ENCODE measurements around the gene EXOSC6.
"Not testable (repeated sequence)": the region's sequence is repeated elsewhere in the genome, so short reads cannot be mapped to it uniquely, and the experiment has no call there.

The EXOSC6 gene

DNA sequence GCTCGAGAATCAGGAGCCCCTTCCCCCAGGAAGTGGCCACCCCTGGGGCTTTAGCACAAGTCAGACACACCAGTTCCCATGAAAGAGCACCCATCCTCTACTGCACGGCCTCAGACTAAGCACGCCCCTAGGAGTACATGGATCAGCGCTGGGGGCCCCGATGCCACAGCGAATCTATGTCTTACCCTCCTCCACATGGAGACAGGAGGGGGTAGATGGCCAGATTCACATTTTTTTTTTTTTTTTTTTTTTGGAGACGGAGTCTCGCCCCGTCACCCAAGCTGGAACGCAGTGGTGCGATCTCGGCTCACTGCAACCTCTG is 3.2 kb upstream of the EXOSC6 start:
- no peak for DNase-seq (ENCODE audit: low read depth in 2 of 2, low spot score in 1 of 2)

DNA sequence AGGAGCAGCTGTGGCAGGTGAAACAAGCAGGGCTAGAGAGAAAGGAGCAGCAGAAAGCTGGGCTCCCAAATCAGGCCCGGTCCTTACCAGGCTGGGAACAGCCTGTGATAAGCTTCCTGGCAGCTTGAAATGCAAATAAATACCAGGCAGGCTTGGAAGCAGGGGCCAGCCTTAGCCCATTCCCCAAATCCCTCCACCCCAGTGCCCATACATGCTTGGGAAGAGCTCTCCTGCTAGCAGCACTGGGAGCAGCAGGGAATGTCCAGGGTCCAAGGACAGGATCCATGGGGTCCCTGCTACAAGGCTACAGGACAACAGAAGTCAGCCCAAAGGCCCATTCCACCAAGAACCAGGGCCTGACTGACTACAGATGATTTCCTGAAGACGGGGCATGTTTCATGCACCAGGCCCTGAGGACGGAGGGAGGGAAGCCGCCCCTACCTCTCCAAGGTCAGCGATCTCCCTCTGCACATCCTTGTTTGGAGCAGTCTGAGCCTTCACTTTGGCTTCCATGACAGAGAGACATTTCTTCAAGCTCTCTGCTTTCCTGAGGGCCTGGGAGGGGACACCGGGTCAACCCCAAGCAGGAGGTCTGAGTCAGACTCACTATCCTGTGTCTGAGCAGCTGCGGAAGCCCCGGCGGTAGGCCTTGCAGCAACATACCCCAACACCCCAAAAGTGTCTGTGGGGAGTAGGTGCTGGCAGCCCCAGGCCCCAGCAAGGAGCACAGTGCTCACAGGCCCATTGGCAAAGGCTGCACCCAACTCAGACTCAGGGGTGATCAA is 2.6 kb upstream of the EXOSC6 start:
- no peak for DNase-seq (ENCODE audit: low read depth in 2 of 2, low spot score in 1 of 2)

DNA sequence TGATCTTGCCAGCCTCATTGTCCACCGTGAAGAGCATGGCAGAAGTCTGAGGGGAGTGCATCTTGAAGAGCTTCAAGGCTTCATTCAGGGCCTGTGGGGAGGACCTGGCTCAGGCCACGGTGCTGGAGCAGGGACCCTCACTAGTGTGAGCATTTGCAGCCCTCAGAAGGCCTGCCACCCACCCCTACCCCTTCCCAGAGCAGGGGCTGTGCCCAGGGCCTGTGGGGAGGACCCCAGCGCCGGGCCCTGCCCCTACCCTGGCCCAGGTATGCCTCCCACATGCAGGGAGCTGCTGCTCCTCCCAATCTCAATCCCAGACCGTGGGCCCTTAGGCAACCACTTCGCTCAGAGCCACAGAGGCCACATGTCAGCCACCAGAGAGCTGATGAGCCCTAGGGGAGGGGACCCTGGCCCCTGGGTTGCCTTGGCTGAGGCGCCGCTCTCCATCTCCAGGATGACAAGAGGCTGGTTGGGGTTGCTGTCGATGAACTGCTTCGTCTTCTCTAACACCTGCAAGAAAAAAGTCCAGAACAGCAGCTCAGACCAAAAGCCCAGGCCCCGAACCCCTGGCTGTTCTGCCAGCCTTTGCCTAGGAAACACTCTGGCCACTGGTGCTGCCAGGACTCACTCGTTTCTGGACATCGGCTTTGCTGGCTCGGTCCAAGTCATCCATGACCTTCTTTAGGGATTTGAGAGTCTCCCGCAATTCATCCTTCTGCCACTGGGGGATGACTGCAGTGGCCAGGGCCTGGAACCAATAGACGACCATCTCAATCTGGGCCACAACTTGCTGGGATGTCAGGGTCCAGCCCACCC is 1.8 kb upstream of the EXOSC6 start:
- no peak for DNase-seq (ENCODE audit: low read depth in 2 of 2, low spot score in 1 of 2)

DNA sequence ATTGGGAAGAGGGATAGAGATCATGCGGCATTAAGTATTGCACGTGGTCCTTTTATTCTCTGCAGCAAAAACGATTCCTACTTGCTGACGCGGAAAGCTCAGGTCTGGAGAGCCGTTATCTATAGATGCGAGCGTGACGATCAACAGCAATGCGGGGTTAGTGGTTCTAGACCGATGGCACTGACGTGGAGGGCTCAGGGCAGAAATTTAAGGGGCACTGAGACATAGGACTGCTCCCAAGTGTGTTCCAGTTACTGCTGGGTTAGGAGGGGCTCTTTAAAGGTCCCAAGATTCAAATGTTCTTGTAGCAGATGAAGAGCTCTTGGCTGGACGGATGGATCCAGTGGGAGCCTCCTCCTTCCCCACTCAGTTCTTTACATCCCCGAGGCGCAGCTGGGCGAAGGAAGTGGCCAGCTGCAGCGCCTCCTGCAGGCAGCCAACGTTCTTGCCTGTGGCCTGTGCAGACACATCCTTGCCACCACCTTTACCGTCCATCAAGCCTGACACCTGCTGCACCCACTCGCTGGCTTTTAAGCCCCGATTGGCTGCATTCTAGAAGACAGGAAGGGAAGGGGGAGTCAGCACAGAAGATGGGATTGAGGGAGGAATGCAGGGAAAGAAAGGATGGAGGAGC is 732 bp upstream of the EXOSC6 start:
- no peak for DNase-seq (ENCODE audit: low read depth in 2 of 2, low spot score in 1 of 2)

DNA sequence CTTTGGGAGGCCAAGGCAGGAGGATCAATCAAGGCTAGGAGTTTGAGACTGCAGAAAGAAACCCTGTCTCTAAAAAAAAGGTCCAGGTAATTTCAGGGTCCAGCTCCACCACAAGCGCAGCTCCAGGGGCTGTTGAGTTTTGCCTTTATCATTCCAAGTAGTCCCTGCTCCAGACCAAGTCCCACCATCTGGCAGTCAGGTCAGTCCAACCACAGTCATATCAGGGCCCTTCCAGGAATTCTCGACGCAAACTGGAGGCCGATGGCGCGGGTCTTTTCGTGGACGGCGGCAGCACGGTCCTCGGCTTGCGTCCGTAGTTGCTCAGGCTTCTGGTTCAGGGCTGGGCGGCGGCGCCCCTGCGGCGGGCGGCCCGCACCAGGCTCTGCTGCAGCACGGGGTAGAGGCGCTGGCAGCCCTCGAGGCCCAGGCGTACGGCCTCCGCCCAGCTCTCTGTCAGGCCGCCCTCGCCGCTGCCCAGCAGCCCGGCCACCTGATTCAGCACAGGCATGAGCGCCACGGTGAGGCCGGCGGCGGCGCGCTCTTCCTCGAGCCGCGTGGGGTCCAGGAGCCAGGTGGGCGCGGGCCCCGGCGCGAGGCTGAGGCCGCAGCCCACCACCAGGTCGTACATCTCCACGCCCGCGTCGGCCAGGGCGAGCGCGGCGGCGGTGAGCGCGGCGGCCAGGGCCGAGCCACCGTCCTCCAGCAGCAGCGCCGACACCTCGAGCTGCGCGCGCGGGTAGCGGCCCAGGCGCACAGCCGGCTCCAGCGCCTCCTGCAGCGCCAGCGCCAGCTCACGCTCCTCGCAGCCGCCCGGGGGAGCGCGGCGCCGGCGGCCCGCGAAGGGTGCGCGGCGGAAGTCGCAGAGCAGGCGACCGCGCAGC is 752 bp downstream of the EXOSC6 start:
- no peak for DNase-seq (ENCODE audit: low read depth in 2 of 2, low spot score in 1 of 2)

DNA sequence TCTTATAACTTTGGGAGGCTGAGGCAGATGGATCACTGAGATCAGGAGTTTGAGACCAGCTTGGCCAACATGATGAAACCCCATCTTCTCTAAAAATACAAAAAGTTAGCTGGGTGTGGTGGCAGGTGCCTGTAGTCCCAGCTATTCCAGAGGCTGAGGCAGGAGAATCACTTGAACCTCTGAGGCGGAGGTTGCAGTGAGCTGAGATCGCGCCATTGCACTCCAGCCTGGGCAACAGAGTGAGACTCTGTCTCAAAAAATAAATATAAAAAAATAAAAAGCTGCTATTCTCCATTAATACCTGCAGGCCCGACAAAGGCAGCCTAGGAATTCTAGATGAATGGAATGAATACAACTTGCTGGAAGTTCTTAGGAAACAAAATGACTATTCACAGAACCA is 2.0 kb downstream of the EXOSC6 start:
- DNase-seq (ENCODE audit: low read depth in 2 of 2, low spot score in 1 of 2), result not testable (repeated sequence)

DNA sequence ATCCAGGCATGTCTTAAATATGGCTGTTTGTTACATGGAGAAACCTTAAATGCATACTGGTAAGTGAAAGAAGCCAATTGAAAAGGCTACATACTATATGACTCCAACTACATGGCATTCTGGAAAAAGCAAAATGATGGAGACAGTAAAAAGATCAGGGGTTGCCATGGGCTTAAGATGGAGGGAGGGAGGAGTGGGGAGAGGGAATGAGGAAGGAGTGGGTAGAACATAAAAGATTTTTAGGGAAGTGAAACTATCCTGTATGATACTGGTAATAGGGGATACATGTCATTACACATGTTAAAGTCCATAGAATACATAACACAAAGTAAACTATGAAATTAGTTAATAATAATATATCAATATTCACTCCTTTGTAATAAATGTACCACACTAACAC is 13.0 kb downstream of the EXOSC6 start:
- not testable (repeated sequence) for DNase-seq (ENCODE audit: low read depth in 2 of 2, low spot score in 1 of 2)

DNA sequence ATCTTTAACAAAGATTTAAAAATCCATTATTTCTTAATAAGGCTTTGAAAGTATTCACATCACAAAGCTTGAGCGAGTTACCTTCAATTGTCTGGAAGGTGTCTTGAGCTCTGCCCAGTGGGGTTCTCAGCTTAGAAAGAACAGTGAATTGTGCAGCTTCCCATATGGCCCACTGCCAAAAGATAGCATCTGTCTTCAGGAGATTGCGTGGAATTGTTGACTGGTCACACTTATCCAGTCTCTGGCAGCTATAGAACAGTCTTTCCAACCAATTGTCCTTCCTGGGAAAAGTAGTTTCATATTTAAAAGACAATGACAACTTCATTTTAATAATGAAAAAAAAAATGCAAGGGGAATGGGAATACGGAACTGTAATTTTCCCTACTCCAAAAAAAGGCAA is 19.9 kb downstream of the EXOSC6 start:
- DNase-seq (ENCODE audit: low read depth in 2 of 2, low spot score in 1 of 2), result not testable (repeated sequence)

DNA sequence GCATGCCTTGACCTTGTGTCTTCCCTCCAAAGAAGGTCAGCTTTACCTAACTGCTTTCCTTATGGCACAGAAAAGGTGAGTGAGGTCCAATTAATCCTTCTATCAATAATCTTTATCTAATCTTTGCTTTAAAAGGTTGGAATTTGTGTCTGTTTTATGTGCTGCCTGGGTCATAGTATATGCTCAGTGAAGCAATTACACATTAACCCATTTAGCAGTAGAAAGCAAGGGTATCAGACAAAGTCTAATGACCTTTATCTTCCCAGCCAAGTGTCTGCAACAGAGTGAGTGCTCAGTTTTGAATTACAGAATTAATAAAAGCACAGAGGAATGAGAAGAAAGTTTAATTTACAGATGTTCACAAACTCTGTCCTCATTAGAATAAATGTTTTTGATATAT is 25.7 kb downstream of the EXOSC6 start:
- not testable (repeated sequence) for DNase-seq (ENCODE audit: low read depth in 2 of 2, low spot score in 1 of 2)

DNA sequence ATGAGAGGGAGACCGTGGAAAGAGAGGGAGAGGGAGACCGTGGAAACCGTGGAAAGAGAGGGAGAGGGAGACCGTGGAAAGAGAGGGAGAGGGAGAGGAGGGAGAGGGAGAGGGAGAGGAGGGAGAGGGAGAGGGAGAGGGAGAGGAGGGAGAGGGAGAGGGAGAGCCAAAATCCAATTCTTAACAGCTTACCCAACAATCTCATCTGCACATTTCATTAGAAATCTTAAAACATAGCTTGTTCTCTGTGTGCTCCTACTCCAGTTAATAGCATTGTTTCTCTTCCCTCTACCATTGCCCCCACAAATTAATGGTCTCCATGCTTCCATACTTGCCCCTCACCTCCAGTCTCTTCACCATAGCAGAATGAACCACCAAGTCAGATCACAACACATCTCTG is 26.3 kb downstream of the EXOSC6 start:
- not testable (repeated sequence) for DNase-seq (ENCODE audit: low read depth in 2 of 2, low spot score in 1 of 2)

DNA sequence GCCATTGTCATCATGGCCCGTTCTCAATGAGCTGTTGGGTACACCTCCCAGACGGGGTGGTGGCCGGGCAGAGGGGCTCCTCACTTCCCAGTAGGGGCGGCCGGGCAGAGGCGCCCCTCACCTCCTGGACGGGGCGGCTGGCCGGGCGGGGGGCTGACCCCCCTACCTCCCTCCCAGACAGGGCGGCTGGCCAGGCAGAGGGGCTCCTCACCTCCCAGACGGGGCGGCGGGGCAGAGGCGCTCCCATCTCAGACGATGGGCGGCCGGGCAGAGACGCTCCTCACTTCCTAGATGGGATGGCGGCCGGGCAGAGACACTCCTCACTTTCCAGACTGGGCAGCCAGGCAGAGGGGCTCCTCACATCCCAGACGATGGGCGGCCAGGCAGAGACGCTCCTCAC is 27.1 kb downstream of the EXOSC6 start:
- not testable (repeated sequence) for DNase-seq (ENCODE audit: low read depth in 2 of 2, low spot score in 1 of 2)

DNA sequence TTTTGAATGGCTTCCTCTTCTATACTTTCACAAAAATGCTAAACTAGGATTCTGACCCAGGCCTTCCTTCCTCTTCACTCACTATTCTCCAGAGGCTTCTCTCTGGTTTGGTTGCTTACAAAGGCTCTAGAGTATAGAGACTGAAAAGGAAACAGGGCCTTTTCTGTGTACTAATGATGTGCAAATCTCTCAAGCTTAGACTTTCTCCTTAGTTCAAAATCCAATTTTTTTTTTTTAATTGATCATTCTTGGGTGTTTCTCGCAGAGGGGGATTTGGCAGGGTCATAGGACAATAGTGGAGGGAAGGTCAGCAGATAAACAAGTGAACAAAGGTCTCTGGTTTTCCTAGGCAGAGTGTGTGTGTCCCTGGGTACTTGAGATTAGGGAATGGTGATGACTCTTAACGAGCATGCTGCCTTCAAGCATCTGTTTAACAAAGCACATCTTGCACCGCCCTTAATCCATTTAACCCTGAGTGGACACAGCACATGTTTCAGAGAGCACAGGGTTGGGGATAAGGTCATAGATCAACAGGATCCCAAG is 27.7 kb downstream of the EXOSC6 start:
- DNase-seq (ENCODE audit: low read depth in 2 of 2, low spot score in 1 of 2), result not testable (repeated sequence)

DNA sequence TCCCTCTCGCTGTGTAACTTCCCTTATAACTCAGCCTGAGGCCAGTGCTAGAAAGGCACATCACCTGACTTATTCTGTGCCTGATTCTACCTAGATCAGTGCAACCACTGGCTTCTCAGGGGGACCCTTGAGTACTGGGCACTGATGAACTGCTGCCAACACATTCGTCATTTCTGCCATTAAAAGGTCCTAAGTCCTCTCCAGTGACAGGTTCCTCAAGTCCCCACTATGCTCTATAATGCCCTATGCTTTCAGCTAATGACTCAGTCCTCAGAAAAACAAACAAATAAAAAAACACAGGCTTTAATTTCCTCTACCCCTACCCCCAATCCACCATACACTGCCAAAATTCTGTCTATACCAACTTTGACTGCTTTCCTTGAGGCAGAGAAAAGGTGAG is 28.5 kb downstream of the EXOSC6 start:
- DNase-seq (ENCODE audit: low read depth in 2 of 2, low spot score in 1 of 2), result not testable (repeated sequence)

DNA sequence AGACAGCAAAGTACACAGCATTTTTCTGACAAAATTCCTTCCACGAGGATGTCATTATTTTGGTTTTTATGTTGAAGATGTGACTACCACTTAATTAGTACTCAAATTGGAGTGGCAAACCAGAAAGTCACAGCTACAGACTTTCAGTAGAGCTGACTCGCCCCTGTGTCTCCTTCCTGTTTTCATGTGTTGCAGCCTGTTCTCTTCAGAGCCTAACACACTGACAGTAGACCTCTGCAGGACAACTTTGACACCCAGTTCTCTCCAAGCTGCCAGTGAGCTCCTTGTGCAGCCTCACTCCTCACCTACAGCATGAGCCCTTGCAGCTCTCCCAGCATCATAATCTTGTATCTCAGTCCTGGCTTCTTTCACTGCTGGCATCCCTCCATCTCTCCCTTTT is 29.2 kb downstream of the EXOSC6 start:
- DNase-seq (ENCODE audit: low read depth in 2 of 2, low spot score in 1 of 2), result not testable (repeated sequence)

DNA sequence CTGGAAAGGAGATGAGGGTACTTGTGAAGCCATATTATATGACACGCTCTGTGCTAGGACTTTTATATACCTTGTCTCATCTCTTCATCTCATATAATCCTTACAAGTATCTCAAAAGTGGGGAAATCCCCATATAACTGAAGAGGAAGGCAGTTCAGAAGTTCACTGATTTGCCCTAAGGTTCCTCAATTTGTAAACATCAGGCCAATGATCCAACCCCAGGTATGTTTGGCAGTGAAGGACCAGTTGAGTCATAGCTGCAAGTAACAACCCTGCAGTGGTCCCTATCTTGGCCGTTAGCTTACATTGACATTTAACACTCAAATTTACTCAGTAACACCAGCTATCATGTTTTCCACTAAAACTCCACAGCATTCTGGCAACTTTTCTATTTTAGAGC is 33.2 kb downstream of the EXOSC6 start:
- not testable (repeated sequence) for DNase-seq (ENCODE audit: low read depth in 2 of 2, low spot score in 1 of 2)

DNA sequence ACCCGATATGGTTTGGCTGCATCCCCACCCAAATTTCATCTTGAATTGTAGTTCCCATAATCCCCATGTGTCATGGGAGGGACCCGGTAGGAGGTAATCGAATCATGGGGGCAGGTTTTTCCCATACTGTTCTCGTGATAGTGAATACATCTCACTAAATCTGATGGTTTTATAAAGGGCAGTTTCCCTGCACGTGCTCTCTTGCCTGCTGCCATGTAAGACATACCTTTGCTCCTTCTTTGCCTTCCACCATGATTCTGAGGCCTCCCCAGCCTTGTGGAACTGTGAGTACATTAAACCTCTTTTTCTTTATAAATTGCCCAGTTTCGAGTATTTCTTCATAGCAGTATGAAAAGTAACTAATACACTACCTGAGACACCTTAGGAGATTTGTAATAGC is 45.4 kb downstream of the EXOSC6 start:
- DNase-seq (ENCODE audit: low read depth in 2 of 2, low spot score in 1 of 2), result not testable (repeated sequence)

DNA sequence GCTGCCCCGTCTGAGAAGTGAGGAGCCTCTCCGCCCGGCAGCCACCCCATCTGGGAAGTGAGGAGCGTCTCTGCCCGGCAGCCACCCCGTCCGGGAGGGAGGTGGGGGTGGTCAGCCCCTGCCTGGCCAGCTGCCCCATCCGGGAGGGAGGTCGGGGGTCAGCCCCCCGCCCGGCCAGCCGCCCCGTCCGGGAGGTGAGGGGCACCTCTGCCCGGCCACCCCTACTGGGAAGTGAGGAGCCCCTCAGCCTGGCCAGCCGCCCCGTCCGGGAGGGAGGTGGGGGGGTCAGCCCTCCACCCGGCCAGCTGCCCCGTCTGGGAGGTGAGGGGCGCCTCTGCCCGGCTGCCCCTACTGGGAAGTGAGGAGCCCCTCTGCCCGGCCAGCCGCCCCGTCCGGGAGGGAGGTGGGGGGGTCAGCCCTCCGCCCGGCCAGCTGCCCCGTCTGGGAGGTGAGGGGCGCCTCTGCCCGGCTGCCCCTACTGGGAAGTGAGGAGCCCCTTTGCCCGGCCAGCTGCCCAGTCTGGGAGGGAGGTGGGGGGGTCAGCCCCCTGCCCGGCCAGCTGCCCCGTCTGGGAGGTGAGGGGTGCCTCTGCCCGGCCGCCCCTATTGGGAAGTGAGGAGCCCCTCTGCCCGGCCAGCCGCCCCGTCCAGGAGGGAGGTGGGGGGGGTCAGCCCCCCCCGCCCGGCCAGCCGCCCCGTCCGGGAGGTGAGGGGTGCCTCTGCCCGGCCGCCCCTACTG is 46.9 kb downstream of the EXOSC6 start:
- not testable (repeated sequence) for DNase-seq (ENCODE audit: low read depth in 2 of 2, low spot score in 1 of 2)

DNA sequence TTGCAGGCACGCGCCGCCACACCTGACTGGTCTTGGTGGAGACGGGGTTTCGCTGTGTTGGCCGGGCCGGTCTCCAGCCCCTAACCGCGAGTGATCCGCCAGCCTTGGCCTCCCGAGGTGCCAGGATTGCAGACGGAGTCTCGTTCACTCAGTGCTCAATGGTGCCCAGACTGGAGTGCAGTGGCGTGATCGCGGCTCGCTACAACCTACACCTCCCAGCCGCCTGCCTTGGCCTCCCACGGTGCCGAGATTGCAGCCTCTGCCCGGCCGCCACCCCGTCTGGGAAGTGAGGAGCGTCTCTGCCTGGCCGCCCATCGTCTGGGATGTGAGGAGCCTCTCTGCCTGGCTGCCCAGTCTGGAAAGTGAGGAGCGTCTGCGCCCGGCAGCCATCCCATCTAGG is 47.7 kb downstream of the EXOSC6 start:
- not testable (repeated sequence) for DNase-seq (ENCODE audit: low read depth in 2 of 2, low spot score in 1 of 2)

DNA sequence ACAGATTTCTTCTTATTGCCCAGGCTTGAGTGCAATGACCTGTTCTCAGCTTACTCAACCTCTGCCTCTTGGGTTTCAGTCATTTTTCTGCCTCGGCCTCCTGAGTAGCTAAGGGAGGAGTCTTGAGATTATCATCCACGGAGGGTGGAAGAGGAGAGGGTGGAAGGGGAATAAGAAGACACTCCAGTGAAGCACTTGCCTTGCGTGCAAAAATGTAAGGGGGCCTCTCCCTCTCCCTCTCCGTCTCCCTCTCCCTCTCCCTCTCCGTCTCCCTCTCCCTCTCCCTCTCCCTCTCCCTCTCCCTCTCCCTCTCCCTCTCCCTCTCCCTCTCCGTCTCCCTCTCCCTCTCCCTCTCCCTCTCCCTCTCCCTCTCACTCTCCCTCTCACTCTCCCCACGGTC is 48.2 kb downstream of the EXOSC6 start:
- DNase-seq (ENCODE audit: low read depth in 2 of 2, low spot score in 1 of 2), result not testable (repeated sequence)

DNA sequence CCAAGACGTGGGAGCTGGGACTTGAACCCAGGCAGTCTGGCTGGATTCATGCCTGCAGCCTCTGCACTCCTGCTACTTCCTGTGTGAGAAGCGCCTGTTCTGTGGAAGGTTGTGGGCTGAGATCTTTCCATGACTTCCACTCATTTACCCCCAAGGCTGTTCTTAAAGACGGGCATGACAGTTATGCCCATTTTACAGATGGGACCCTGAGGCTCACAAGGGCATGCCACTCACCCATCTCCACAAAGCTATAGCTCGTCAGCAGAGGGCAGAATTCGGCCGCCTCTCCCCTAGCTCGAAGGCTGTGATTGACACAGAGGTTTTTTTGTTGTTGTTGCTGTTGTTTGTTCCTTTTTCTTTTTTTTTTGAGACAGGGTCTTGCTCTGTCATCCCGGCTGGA is 51.7 kb downstream of the EXOSC6 start:
- DNase-seq (ENCODE audit: low read depth in 2 of 2, low spot score in 1 of 2), result not testable (repeated sequence)
